GM10248 (cell line): ENCODE data around the gene FYCO1.

Source experiments
- CTCF ChIA-PET: fragments of 300-600 bp; sonication (Branson Sonifier 250); formaldehyde crosslinking; extraction: SDS; loops from one replicate; lab custom pipeline; 2021; ENCODE audit warnings: antibody characterized with exemption; lab: Yijun Ruan, JAX
- POLR2A ChIA-PET: fragments of 350-650 bp; sonication (Branson Sonifier 250); formaldehyde crosslinking; extraction: SDS; loops from one replicate; lab custom pipeline; 2020; ENCODE audit warnings: antibody characterized with exemption; lab: Yijun Ruan, JAX
- DNase-seq: peaks from one replicate; pipeline ENCODE4 v3.0.0; 2012; ENCODE audit errors: extremely low spot score
- TF ChIP-seq, protein P1 (sequence below): IDR thresholded peaks from 2 replicates; pipeline ENCODE4 v1.5.1; 2012; ENCODE audit warnings: mild to moderate bottlenecking, low read depth; ENCODE audit errors: extremely low read depth, missing control alignments, control extremely low read depth

The FYCO1 gene

DNA sequence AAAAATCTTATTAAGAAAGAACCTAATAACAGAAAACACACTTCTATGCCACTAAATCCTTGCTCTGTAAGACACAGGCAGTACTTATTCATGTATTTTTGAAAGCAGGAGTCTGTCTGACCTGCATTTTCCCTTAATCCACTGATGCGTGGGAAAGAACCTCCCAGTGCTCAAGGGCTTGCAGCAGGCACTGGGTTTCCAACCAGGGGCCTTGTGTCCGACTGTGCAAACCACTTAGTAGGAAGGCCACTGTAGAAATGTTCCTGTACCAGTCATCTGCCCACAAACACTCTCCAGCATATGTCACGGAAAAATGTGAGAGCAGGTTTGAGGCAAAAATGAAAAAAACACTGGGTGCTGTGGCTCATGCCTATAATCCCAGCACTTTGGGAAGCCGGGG lies 39.9 kb downstream of the FYCO1 start:
- no peak for DNase-seq
- POLR2A ChIA-PET = no interaction called here
- TF ChIP-seq, protein P1, sequence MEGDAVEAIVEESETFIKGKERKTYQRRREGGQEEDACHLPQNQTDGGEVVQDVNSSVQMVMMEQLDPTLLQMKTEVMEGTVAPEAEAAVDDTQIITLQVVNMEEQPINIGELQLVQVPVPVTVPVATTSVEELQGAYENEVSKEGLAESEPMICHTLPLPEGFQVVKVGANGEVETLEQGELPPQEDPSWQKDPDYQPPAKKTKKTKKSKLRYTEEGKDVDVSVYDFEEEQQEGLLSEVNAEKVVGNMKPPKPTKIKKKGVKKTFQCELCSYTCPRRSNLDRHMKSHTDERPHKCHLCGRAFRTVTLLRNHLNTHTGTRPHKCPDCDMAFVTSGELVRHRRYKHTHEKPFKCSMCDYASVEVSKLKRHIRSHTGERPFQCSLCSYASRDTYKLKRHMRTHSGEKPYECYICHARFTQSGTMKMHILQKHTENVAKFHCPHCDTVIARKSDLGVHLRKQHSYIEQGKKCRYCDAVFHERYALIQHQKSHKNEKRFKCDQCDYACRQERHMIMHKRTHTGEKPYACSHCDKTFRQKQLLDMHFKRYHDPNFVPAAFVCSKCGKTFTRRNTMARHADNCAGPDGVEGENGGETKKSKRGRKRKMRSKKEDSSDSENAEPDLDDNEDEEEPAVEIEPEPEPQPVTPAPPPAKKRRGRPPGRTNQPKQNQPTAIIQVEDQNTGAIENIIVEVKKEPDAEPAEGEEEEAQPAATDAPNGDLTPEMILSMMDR = no peak
- CTCF ChIA-PET = interaction anchor here (4.9 to 11.6 kb wide), 2 partner anchors 16 to 122 kb away, joined by 33 to 71 read pairs; no protein-coding TSS in a partner anchor

DNA sequence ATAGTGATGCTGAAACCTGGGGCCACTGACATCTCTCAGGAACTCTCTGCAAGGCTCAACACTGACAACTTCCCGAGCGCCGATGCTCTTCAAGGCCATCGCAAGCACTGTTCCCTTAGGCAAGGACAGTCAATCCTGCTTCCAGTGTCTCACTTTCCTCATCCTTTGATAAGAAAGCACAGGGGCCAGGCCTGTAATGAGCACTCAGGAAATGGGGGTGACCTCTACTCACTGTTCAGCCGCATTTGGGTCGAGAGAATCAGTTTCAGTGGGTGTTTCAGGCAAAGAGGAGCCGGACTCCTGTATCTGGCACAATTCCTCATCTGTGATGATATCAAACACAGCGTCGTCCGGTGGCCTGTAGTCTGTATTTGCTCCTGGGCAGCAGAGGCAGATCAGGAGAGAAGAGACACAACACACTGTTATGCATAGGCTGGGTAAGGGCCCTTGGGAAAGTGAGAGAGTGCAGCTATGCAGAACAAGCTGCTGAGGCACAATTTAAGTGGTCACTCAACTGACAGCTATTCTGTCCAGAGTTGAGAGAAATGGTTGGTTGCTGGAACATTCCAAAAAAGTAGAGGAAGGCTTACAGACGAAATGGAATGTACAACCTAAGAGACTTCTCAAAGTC lies 40.5 kb downstream of the FYCO1 start:
- DNase-seq = no peak
- TF ChIP-seq, protein P1 = no peak
- CTCF ChIA-PET = no interaction called here
- POLR2A ChIA-PET = no interaction called here

DNA sequence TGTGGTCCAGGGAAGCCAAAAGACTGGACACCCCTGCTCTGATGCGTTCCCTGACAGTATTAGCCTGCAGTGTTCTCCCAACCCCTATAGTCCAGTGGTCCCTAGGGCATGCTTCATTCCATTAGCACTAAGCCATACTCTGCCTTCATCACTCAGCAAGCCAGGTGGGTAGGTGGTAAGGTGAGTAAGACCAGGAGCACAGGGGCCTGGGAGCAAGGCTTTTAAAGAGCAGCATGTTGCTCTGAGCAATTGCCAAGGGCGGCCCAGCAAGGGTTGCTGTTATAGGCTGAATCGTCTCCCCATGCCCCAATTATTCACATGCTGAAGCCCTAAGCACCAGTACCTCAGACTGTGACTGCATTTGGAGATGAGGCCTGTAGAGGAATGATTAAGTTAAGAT lies 41.3 kb downstream of the FYCO1 start:
- ChIA-PET POLR2A (interaction anchor here (0.6 kb wide), 1 partner anchor 39 kb away, joined by 3 read pairs; no protein-coding TSS in a partner anchor), CTCF (interaction anchor here (1.0 to 2.0 kb wide), 6 partner anchors 8 to 130 kb away, joined by 3 to 11 read pairs (median 6); no protein-coding TSS in a partner anchor)
- DNase-seq = no peak
- TF ChIP-seq, protein P1 = no peak

DNA sequence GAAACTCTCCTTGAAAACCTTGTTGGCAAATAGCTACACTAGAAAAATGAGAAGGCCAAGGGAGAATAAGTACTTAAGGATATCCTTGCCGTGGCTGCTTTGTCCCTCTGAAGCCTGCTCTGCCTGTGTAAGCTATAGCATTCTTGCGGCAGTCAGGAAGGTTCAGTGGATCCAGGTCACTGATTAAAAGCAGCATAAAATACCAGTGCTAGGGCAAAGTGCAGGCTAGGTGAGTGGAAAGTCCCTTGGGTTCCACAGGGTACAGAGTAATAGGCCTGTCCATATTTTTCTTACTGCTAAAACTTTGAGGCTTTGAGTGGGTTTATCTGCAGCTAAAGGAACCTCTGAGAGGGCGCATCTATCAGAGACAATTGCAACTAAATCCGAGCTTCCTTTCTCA lies 42.1 kb downstream of the FYCO1 start:
- CTCF ChIA-PET = interaction anchor here (1.0 to 2.0 kb wide), 10 partner anchors 9 to 131 kb away, joined by 3 to 11 read pairs (median 4); no protein-coding TSS in a partner anchor
- no peak for DNase-seq
- POLR2A ChIA-PET = no interaction called here
- TF ChIP-seq, protein P1 = no peak

DNA sequence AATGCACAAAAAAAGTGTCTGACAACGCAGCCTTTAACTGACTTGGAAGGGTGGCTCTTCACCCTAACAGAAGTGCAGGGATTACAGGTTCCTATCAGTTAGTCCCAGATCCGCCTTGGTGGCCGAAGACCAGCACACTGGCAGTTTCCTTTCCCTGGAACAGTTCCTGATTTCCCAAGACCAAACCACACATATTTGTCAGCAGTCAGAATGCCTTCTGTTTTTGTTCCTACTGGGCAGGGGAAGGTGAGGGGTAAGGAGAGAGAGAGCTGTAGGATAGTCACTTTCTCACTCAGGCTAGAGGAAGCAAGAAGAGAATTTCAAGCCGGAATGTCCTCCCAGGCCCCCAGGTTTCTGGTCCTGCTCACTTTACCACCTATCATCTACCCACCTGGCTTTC lies 43.2 kb downstream of the FYCO1 start:
- CTCF ChIA-PET = interaction anchor here (0.8 to 2.8 kb wide), 10 partner anchors 10 to 192 kb away, joined by 3 to 20 read pairs (median 6); no protein-coding TSS in a partner anchor
- POLR2A ChIA-PET = no interaction called here
- TF ChIP-seq, protein P1 = no peak
- no peak for DNase-seq

DNA sequence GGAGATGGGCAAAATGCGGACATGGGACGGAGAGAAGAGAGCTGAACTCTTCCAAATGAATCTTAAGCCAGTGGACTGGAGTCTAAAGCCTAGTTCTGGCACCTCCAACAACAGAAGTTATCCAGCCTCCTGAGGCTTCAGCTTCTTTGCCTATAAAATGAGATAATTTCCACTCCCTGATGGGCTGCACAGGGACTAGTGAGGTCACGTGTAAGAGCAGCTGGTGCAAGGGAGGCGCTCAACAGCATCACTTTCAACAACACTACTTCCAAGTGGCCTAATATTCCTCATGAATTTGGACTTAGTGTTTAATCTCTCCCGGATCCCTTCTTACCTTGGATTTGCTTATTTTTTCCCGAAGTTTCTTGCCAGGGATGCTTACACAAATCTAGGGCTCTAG lies 43.7 kb downstream of the FYCO1 start:
- no peak for DNase-seq
- POLR2A ChIA-PET = no interaction called here
- TF ChIP-seq, protein P1 = no peak
- CTCF ChIA-PET = interaction anchor here (0.8 to 2.8 kb wide), 8 partner anchors 12 to 191 kb away, joined by 3 to 20 read pairs (median 4); no protein-coding TSS in a partner anchor
